Naive thymus-derived CD8-positive, alpha-beta T cell (primary cell): ENCODE data around the gene ARHGAP26. TPM values are rescaled to one million over a fixed set of nuclear protein-coding genes. Genes with fewer than 3 reads are reported as not detected.
A peak's percentile ranks its signal among the peaks of the same experiment; 100 is the strongest.
"Not testable (repeated sequence)": the region's sequence is repeated elsewhere in the genome, so short reads cannot be mapped to it uniquely, and the experiment has no call there.

Experiments
- ATAC-seq, 2 donors: fragments of 150-1000 bp; cut with Tn5 transposase in 1 of 2; sonication (Bioruptor Pico), chemical (Tn5 transposase) in 1 of 2; 1 replicate in 1 of 2; 2 replicates in 1 of 2; pipeline ENCODE4 v1.10.0; 2021; ENCODE audit warnings: mild to moderate bottlenecking in 2 of 2, moderate library complexity in 2 of 2
- POLR2A ChIA-PET: fragments of 350-600 bp; sonication (Branson Sonifier 250); formaldehyde crosslinking; loops from one replicate; lab custom pipeline; 2021; ENCODE audit warnings: antibody characterized with exemption; lab: Charles Lee
- DNase-seq, 10 donors: peaks; one replicate each; pipeline versions ENCODE4 v3.0.0 to v3.0.0-alpha.2; 2020 to 2022
- H3K27ac Mint-ChIP-seq, 10 donors: one replicate each; pipeline ENCODE4 v1.8.0; 2020 to 2022; ENCODE audit warnings: mild to moderate bottlenecking in 10 of 10, mixed read lengths in 10 of 10, moderate library complexity in 4 of 10, inconsistent platforms in 1 of 10
- H3K27me3 Mint-ChIP-seq, 5 donors: one replicate each; pipeline ENCODE4 v1.8.0; 2021 to 2022; ENCODE audit warnings: mixed read lengths in 5 of 5
- H3K36me3 Mint-ChIP-seq, 3 donors: one replicate each; pipeline ENCODE4 v1.8.0; 2020 to 2022; ENCODE audit warnings: mixed read lengths in 3 of 3, mild to moderate bottlenecking in 2 of 3, inconsistent platforms in 1 of 3
- H3K4me1 Mint-ChIP-seq, 4 donors: one replicate each; pipeline ENCODE4 v1.8.0; 2021 to 2022; ENCODE audit warnings: mixed read lengths in 4 of 4
- H3K4me3 Mint-ChIP-seq, 10 donors: one replicate each; pipeline ENCODE4 v1.8.0; 2020 to 2022; ENCODE audit warnings: mild to moderate bottlenecking in 10 of 10, mixed read lengths in 10 of 10, moderate library complexity in 6 of 10, inconsistent platforms in 1 of 10
- H3K9me3 Mint-ChIP-seq, 9 donors: one replicate each; pipeline ENCODE4 v1.8.0; 2020 to 2022; ENCODE audit warnings: mixed read lengths in 9 of 9, mild to moderate bottlenecking in 3 of 9, inconsistent platforms in 1 of 9, moderate library complexity in 1 of 9
- polyA plus RNA-seq, 3 donors: library from polyadenylated mRNA; unstranded; fragments of 300-500 nt; fragmentation: Illumina TruSeq; gene quantifications; one replicate each; pipeline ENCODE4 v1.2.3, GENCODE V29; 2021
- total RNA-seq, 8 experiments: library from RNA in 2 of 8; stranded (reverse) in 2 of 8; gene quantifications; one replicate each; pipeline ENCODE4 v1.2.3 and lab custom pipeline; 2021 to 2026

ARHGAP26 gene
- total and polyA plus RNA-seq, 5 experiments from 2014 or later = 9.1 to 30.5 (median 15.7) TPM

DNA sequence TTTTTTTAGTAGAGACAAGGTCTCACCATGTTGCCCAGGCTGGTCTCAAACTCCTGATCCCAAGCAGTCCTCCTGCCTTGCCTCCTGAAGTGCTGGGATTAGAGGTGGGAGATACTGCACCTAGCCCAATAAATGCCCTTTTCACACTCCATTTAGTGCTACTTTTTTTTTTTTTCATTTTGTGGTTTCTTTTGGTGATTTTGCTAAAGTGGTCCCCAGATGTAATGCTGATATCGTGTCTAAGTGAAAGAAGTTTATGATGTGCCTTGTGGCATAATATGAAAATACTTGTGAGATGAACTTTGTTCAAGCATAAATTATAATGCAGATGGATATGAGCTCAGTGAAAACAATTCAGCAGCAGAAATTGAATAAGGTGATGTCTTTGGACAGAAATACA lies 227.4 kb downstream of the ARHGAP26 start:
- DNase-seq = no peak
- peak overlapping the region in 1 of 10 donors; percentile 5 for H3K4me3 Mint-ChIP-seq
- H3K4me1 Mint-ChIP-seq = peaks cover 19 to 76% (median 33%) of the 10 kb centered on the region in 4 donors
- H3K27me3 Mint-ChIP-seq = no peaks in the 10 kb centered on the region
- POLR2A ChIA-PET = no interaction called here
- no peak for ATAC-seq
- H3K36me3 Mint-ChIP-seq = peaks cover 12 to 23% (median 15%) of the 10 kb centered on the region in 3 donors
- peaks cover 0 to 12% (median 0%) of the 10 kb centered on the region in 9 donors for H3K9me3 Mint-ChIP-seq
- peak overlapping the region in 4 of 10 donors; percentile 7 to 99 (median 40) for H3K27ac Mint-ChIP-seq

DNA sequence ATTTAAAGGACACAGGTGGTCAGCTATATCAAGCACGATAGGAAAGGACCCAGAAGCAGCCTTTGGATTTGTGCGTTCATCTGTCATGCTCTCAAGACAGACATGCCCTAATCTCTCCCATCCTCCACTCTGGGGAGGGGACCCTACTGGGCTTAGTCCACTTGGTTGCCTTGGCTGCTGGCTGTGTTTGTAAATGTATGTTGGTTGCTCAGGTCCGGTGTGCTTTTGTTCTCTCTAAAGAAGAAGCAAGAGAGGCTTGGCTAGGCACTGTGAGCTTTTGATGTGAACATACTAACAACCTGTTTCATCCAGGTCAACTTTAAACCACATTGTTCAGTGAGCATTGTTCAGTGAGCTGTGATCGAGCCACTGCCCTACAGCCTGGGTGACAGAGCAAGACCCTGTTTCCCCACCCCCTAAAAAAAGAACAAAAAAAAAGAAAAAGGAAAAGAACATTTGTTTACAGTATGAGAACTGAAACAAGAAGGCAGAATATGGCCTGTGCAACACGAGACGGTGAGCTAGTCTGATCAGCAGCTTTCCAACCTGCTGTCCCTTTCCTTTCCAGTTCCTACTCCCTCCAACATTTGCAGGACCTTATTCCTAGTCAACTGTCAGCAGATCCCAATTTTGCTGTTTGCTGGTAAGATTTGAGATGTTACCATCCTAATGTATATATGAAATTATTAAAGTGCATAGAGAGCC lies 228.3 kb downstream of the ARHGAP26 start:
- Mint-ChIP-seq H3K4me1 (peaks cover 28 to 85% (median 42%) of the 10 kb centered on the region in 4 donors), H3K27ac (peak overlapping the region in 8 of 10 donors; percentile 29 to 84 (median 49)), H3K36me3 (peaks cover 12 to 23% (median 15%) of the 10 kb centered on the region in 3 donors), H3K9me3 (peaks cover 0 to 12% (median 0%) of the 10 kb centered on the region in 9 donors), H3K4me3 (peak overlapping the region in 1 of 10 donors; percentile 48), H3K27me3 (no peaks in the 10 kb centered on the region)
- DNase-seq = no peak
- ATAC-seq = no peak
- POLR2A ChIA-PET = no interaction called here

DNA sequence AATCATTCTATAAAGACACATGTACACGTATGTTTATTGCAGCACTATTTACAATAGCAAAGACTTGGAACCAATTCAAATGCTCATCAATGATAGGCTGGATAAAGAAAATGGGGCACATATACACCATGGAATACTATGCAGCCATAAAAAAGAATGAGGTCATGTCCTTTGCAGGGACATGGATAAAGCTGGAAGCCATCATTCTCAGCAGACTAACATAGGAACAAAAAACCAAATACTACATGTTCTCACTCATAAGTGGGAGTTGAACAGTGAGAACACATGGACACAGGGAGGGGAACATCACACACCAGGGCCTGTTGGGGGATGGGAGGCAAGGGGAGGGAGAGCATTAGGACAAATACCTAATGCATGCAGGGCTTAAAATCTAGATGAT lies 230.4 kb downstream of the ARHGAP26 start:
- H3K9me3 Mint-ChIP-seq, ATAC-seq, DNase-seq, H3K27me3 Mint-ChIP-seq, POLR2A ChIA-PET: not testable (repeated sequence)
- peaks cover 10 to 12% (median 11%) of the 10 kb centered on the region in 3 donors for H3K36me3 Mint-ChIP-seq
- peak overlapping the region in 8 of 10 donors; percentile 7 to 98 (median 90) for H3K27ac Mint-ChIP-seq
- H3K4me1 Mint-ChIP-seq = peaks cover 31 to 87% (median 48%) of the 10 kb centered on the region in 4 donors
- H3K4me3 Mint-ChIP-seq = peak overlapping the region in 2 of 10 donors; percentile 9 to 49

DNA sequence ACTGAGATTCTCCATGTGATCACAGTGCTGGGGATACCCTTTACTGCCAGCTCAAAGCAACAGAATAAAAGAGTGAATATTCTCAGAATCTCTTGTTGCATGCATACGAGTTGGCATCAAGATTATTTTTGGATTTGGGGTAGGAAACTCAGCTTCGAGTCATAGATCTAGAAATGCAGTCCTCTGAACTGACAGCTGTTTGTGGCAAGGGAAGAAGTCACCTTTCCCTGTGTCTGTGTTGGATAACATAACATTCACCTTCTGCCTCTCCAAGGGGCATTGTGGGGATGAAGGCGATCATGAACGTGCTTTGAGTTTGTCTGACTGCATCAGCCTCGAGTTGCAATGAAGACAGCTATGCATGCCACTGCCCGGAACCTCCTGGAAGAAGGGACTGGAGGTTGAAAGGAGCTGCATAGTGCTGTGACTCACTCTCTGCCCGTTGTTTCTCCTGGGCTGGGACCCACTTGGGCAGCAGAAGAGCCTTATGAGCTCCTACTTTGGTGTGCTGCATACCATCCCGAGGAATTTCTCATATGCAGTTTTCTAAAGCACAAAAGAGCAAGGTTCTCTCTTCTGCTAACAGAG lies 231.7 kb downstream of the ARHGAP26 start:
- POLR2A ChIA-PET = interaction anchor here (0.5 to 2.9 kb wide), 10 partner anchors 8 to 1129 kb away, joined by 3 to 61 read pairs (median 4); partner anchors contain the start of gene NR3C1
- H3K27ac Mint-ChIP-seq = peak overlapping the region; percentile 83 to 98 (median 94)
- H3K4me1 Mint-ChIP-seq = peaks cover 28 to 90% (median 47%) of the 10 kb centered on the region in 4 donors
- peaks cover 9 to 11% (median 10%) of the 10 kb centered on the region in 3 donors for H3K36me3 Mint-ChIP-seq
- DNase-seq (peak in 2 of 10 donors; percentile 5 to 13), ATAC-seq (peak; percentile 5 to 18)
- H3K4me3 Mint-ChIP-seq = peak overlapping the region in 8 of 10 donors; percentile 20 to 76 (median 44)
- H3K9me3 Mint-ChIP-seq = peaks cover 0 to 5% (median 0%) of the 10 kb centered on the region in 9 donors
- H3K27me3 Mint-ChIP-seq = no peaks in the 10 kb centered on the region

DNA sequence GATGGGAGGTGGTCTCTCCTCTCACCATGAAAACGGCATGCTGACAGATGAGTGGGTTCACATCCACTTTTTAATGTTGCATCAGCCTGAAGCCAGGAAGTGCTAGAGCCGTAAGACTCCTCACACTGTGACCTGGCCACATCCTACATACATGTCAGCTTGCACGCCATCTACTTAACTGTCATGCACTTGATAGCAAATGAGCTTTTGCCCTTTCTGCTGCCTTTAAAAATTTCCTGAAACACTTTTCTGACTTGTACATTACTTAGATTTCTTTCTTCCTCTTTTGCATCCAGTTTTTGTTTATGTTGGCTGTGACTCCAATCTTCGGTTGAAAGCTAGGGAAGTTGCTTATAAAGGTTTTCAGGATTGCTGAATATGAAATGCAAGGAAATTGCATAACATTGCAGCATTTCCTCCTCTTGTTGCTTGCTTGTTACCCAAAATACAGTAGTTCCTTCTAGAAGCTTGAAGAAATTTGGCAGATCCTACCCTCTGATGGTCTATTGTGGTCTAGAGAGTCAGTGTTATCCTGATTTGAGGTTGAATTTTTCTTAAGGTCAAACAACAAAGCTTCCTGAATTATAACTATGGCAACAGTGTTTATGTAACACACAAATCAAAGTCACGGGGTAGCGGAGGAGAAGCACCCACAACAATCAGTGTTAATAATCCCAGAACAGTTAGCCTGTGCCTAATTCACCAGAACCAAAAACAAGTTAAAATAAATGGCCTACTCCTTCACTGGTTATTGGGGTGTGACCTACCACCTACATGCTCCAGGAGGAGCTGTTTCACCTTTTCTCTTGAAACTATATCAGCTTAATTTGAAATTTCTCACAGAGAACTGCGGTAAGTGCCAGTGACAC lies 232.5 kb downstream of the ARHGAP26 start:
- Mint-ChIP-seq H3K4me3 (peak overlapping the region in 9 of 10 donors; percentile 5 to 76 (median 52)), H3K4me1 (peaks cover 29 to 90% (median 48%) of the 10 kb centered on the region in 4 donors), H3K27ac (peak overlapping the region; percentile 83 to 98 (median 94)), H3K27me3 (no peaks in the 10 kb centered on the region), H3K9me3 (peaks cover 0 to 5% (median 0%) of the 10 kb centered on the region in 9 donors), H3K36me3 (peaks cover 9 to 11% (median 10%) of the 10 kb centered on the region in 3 donors)
- DNase-seq (peak in 9 of 10 donors; percentile 4 to 84 (median 59)), ATAC-seq (peak; percentile 88 to 92)
- POLR2A ChIA-PET = interaction anchor here (0.5 to 2.9 kb wide), 16 partner anchors 9 to 1187 kb away, joined by 3 to 61 read pairs (median 4); partner anchors contain the start of gene NR3C1

DNA sequence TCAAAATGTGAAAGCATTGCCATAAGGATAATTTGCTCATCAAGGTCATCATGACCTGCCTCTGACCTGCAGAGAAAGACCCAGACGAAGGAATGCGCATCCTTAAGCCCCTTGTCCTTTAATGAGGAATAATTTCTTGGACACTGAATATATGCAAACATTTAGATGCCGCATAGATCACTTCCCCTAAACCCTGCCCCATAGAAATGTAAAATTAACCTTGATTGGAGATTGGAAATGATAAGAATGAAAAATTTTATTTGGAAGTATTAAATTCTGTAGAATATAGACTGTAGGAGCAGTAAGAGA lies 233.1 kb downstream of the ARHGAP26 start:
- H3K4me1 Mint-ChIP-seq = peaks cover 32 to 92% (median 53%) of the 10 kb centered on the region in 4 donors
- ATAC-seq = no peak
- DNase-seq = no peak
- peak overlapping the region; percentile 83 to 98 (median 94) for H3K27ac Mint-ChIP-seq
- H3K9me3 Mint-ChIP-seq = peaks cover 0 to 5% (median 0%) of the 10 kb centered on the region in 9 donors
- H3K4me3 Mint-ChIP-seq = peak overlapping the region in 8 of 10 donors; percentile 5 to 76 (median 50)
- POLR2A ChIA-PET = interaction anchor here (0.5 to 2.9 kb wide), 12 partner anchors 9 to 1187 kb away, joined by 3 to 61 read pairs (median 4); partner anchors contain the start of gene NR3C1
- no peaks in the 10 kb centered on the region for H3K27me3 Mint-ChIP-seq
- peaks cover 9 to 11% (median 10%) of the 10 kb centered on the region in 3 donors for H3K36me3 Mint-ChIP-seq

DNA sequence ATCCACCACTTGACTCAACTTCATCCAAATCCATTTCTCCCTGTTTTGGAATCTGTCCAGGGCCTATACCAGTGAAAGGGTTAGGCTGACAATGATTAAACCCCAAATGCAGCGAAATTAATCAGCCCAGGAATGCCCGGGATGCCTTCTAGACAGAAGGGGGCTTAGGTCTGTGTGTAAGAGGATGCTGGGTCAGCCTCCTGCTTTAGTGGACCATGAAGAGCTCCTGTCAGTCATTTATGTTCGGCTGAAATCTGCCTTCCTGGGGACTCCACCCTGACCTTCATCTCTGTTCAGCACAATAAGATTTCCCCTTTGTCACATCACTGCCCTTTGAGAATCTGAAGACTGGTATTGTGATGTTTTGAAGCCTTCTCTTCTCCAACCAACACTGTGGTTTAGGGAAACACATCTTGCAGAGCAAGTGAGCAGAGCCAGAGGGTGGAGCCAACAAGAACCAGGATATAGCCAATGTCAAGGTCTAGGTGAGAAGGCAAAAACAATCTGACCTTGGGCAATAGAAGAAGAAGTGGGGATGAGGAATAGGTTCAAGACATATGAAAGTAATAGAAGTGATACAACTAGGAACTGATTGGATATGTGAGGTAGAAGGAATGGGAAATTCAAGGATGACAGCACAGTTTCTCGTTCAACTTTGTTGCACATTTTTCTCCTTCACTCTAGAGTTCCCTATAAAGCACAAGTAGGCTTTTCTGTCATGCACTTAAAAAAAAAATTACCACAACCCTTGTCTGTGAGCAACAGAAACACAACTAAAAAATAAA lies 234.4 kb downstream of the ARHGAP26 start:
- peak overlapping the region in 2 of 10 donors; percentile 8 to 50 for H3K4me3 Mint-ChIP-seq
- H3K36me3 Mint-ChIP-seq = peaks cover under 1 to 7% (median 3%) of the 10 kb centered on the region in 3 donors
- peaks cover 32 to 94% (median 66%) of the 10 kb centered on the region in 4 donors for H3K4me1 Mint-ChIP-seq
- DNase-seq (no peak), ATAC-seq (no peak)
- H3K9me3 Mint-ChIP-seq = peaks cover 0 to 5% (median 0%) of the 10 kb centered on the region in 9 donors
- no peaks in the 10 kb centered on the region for H3K27me3 Mint-ChIP-seq
- H3K27ac Mint-ChIP-seq = peak overlapping the region in 9 of 10 donors; percentile 5 to 92 (median 84)
- POLR2A ChIA-PET = interaction anchor here (1.1 kb wide), 1 partner anchor 33 kb away, joined by 4 read pairs; no protein-coding TSS in a partner anchor

DNA sequence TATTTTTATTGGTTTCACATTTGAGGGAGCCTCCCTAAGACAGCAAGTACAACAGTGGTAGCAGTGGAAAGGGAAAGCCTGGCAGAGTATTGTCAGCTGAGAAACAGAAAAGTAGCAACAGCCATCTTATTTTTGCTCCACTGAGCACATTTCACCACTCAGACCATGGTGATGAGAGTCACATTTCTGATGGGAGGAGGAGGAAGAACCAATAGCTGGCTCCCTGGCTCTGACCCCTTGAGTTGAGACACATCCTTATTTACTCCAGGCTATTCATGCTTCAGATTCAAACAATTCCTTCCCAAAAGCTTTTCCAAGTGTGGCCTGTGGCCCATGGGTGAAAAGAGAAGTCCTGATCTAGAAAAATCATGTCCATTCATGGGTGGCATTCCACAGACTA lies 236.3 kb downstream of the ARHGAP26 start:
- Mint-ChIP-seq H3K27ac (peak overlapping the region in 3 of 10 donors; percentile 38 to 92 (median 84)), H3K4me1 (peaks cover 26 to 90% (median 56%) of the 10 kb centered on the region in 4 donors), H3K27me3 (no peaks in the 10 kb centered on the region), H3K36me3 (peaks cover 0 to 4% (median 2%) of the 10 kb centered on the region in 3 donors), H3K9me3 (no peaks in the 10 kb centered on the region), H3K4me3 (no peak overlapping the region)
- ATAC-seq (no peak), DNase-seq (no peak)
- POLR2A ChIA-PET = no interaction called here

DNA sequence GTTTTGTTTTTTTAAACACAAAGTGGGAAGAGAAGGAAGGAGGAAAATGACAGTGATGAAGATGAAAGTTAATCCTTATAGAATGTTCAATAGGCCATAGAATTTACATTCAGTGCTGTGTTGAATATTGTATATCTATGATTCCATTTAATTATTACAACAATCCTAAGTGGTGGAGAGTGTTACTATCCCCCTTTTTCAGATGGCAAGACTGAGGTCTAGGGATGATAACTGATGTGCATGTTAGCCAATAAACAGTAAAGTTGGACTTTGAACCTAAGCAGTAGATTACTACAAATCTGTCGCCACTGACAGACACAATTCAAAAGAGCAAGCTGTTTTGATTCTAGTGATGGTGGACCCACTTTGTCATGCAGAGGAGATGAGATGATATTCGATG lies 237.9 kb downstream of the ARHGAP26 start:
- Mint-ChIP-seq H3K4me3 (peak overlapping the region in 3 of 10 donors; percentile 36 to 53 (median 51)), H3K27ac (peak overlapping the region in 7 of 10 donors; percentile 5 to 95 (median 77)), H3K9me3 (no peaks in the 10 kb centered on the region), H3K4me1 (peaks cover 15 to 74% (median 41%) of the 10 kb centered on the region in 4 donors), H3K36me3 (peaks cover 0 to 4% (median 2%) of the 10 kb centered on the region in 3 donors), H3K27me3 (no peaks in the 10 kb centered on the region)
- DNase-seq (no peak), ATAC-seq (no peak)
- POLR2A ChIA-PET = no interaction called here

DNA sequence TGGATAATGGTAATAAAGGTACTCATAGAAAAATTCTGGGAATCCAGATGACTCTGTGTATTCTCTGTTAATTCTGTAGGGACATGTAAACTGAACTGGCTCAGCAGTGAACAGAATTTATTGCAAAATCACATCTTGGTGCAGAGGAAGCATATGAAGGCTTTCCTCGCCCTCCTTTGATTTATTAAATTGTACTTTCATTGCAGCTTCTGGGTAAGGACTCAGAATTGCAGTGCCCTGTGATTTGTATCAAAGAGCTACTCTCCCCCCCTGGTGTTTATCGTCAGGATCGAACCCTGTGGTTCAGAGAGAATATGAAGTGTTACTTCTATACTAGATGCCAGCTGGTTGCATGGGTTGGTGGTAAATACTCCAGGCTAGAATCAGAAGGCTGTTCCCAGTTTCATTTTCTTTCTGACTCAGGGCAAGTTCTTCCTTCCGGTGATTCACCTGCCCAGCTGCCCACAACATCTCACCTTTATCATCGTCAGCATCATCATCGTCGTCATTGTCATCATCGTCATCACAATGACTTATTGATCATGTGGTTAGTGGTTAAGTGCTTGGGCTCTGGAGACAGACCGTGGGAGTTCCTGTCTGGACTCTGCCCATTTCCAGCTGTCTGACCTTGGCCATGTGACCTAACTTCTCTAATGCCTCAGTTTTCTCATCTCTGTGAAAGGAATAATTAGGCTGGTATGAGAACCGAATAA lies 238.8 kb downstream of the ARHGAP26 start:
- Mint-ChIP-seq H3K36me3 (peaks cover 0 to 7% (median 6%) of the 10 kb centered on the region in 3 donors), H3K4me3 (peak overlapping the region in 4 of 10 donors; percentile 5 to 53 (median 35)), H3K9me3 (no peaks in the 10 kb centered on the region), H3K27ac (peak overlapping the region; percentile 25 to 95 (median 78)), H3K27me3 (no peaks in the 10 kb centered on the region), H3K4me1 (peaks cover 11 to 65% (median 33%) of the 10 kb centered on the region in 4 donors)
- DNase-seq (peak in 9 of 10 donors; percentile 12 to 73 (median 47)), ATAC-seq (peak; percentile 86 to 87)
- POLR2A ChIA-PET = no interaction called here
